ENCODE results near the gene ALK. TPM values are rescaled to one million over a fixed set of nuclear protein-coding genes. Genes with fewer than 3 reads are reported as not detected.

ALK gene
- total RNA-seq, 1 donor from 2014 or later, result not detected

GRCh38 chr2:29697181-29697580 lies 224.2 kb downstream of the ALK start:
- FAIRE-seq (no peak), DNase-seq (ENCODE audit: low read depth) (no peak)
- Histone ChIP-seq H3K36me3 (ENCODE audit: control insufficient read depth, insufficient read depth, low read length) (no peaks in the 10 kb centered on the region), H3K4me3 (ENCODE audit: low read depth, low read length) (no peak overlapping the region), H3K27me3 (ENCODE audit: control insufficient read depth, insufficient read depth, low read length) (no peaks in the 10 kb centered on the region)
- TF ChIP-seq, protein P1, sequence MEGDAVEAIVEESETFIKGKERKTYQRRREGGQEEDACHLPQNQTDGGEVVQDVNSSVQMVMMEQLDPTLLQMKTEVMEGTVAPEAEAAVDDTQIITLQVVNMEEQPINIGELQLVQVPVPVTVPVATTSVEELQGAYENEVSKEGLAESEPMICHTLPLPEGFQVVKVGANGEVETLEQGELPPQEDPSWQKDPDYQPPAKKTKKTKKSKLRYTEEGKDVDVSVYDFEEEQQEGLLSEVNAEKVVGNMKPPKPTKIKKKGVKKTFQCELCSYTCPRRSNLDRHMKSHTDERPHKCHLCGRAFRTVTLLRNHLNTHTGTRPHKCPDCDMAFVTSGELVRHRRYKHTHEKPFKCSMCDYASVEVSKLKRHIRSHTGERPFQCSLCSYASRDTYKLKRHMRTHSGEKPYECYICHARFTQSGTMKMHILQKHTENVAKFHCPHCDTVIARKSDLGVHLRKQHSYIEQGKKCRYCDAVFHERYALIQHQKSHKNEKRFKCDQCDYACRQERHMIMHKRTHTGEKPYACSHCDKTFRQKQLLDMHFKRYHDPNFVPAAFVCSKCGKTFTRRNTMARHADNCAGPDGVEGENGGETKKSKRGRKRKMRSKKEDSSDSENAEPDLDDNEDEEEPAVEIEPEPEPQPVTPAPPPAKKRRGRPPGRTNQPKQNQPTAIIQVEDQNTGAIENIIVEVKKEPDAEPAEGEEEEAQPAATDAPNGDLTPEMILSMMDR (IDR thresholded peaks at IDR 0.05; ENCODE audit: insufficient read depth, low read length, severe bottlenecking), result no peak

DNA sequence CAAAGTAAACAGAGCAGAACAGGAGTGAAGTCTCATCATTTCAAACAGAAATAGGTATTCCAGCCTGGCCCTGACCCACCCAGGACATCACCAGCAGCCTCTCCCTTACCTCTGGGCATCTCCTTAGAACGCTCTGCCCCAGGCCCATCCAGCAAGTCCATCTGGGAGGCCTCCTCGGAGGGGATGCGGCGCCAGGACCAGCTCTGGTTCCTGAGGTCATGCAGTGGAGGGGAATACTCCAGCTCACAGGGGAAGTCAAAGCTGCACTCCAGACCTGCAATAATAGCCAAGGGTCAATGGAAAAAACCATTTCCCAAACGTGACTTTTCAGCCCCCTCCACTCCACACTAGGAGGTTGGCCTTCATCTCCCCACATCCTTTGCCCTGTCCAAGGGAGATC lies 226.6 kb downstream of the ALK start:
- DNase-seq (ENCODE audit: low read depth) (no peak), FAIRE-seq (no peak)
- TF ChIP-seq, protein P1 (IDR thresholded peaks at IDR 0.05; ENCODE audit: insufficient read depth, low read length, severe bottlenecking), result no peak
- Histone ChIP-seq H3K27me3 (ENCODE audit: control insufficient read depth, insufficient read depth, low read length) (peaks cover 2% of the 10 kb centered on the region), H3K4me3 (ENCODE audit: low read depth, low read length) (no peak overlapping the region), H3K36me3 (ENCODE audit: control insufficient read depth, insufficient read depth, low read length) (no peaks in the 10 kb centered on the region)

- DNase-seq (ENCODE audit: low read depth), result no peak
- no peak for FAIRE-seq
- H3K27me3 ChIP-seq (ENCODE audit: control insufficient read depth, insufficient read depth, low read length), result peaks cover 3% of the 10 kb centered on the region
Observed at GRCh38 chr2:29691391-29691950, 229.9 kb downstream of the ALK start.

GRCh38 chr2:29689666-29690065 lies 231.7 kb downstream of the ALK start:
- no peak for FAIRE-seq
- DNase-seq (ENCODE audit: low read depth), result no peak
- H3K4me3 ChIP-seq (ENCODE audit: low read depth, low read length), result no peak overlapping the region
- H3K27me3 ChIP-seq (ENCODE audit: control insufficient read depth, insufficient read depth, low read length), result peaks cover 7% of the 10 kb centered on the region
- H3K36me3 ChIP-seq (ENCODE audit: control insufficient read depth, insufficient read depth, low read length), result no peaks in the 10 kb centered on the region
- TF ChIP-seq, protein P1 (IDR thresholded peaks at IDR 0.05; ENCODE audit: insufficient read depth, low read length, severe bottlenecking), result no peak

More at GRCh38 chr2:29691391-29691950, 229.9 kb downstream of the ALK start:
- TF ChIP-seq, protein P1 (IDR thresholded peaks at IDR 0.05; ENCODE audit: insufficient read depth, low read length, severe bottlenecking), result no peak
- H3K4me3 ChIP-seq (ENCODE audit: low read depth, low read length), result no peak overlapping the region
- H3K36me3 ChIP-seq (ENCODE audit: control insufficient read depth, insufficient read depth, low read length), result no peaks in the 10 kb centered on the region

GRCh38 chr2:29688429-29688828 lies 233.0 kb downstream of the ALK start:
- H3K27me3 ChIP-seq (ENCODE audit: control insufficient read depth, insufficient read depth, low read length), result peaks cover 7% of the 10 kb centered on the region
- no peak overlapping the region for H3K4me3 ChIP-seq (ENCODE audit: low read depth, low read length)
- no peaks in the 10 kb centered on the region for H3K36me3 ChIP-seq (ENCODE audit: control insufficient read depth, insufficient read depth, low read length)
- DNase-seq (ENCODE audit: low read depth) (no peak), FAIRE-seq (no peak)
- TF ChIP-seq, protein P1 (IDR thresholded peaks at IDR 0.05; ENCODE audit: insufficient read depth, low read length, severe bottlenecking), result no peak

DNA sequence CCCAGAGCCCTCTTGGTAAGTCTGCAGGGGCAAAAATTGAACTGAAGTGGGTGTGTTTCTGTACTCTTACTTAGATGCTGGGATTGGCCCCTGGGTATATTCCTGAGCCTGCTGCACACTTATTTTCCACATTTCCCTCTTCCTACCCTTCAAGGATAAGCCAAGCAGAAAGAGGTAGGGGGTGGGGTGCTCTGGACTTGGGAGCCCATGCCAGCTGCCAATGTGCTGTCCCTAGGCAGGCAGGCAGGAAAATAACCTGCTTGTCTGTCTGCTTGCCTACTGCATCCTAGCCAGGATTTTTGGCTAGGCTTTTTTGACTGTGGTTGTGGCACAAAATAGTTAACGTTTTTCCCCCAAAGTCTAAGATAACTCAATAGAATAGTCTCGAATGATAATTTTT lies 234.3 kb downstream of the ALK start:
- TF ChIP-seq, protein P1 (IDR thresholded peaks at IDR 0.05; ENCODE audit: insufficient read depth, low read length, severe bottlenecking), result no peak
- Histone ChIP-seq H3K36me3 (ENCODE audit: control insufficient read depth, insufficient read depth, low read length) (no peaks in the 10 kb centered on the region), H3K4me3 (ENCODE audit: low read depth, low read length) (no peak overlapping the region), H3K27me3 (ENCODE audit: control insufficient read depth, insufficient read depth, low read length) (peaks cover 7% of the 10 kb centered on the region)
- no peak for FAIRE-seq
- no peak for DNase-seq (ENCODE audit: low read depth)
